Cortex of kidney (tissue), 1 donor: ENCODE results near the gene RAPGEF6.
"Not testable (repeated sequence)": the region's sequence is repeated elsewhere in the genome, so short reads cannot be mapped to it uniquely, and the experiment has no call there.

Experiments
- DNase-seq: peaks from one replicate; lab custom pipeline; 2025; lab: John Stamatoyannopoulos, UW

The RAPGEF6 gene

DNA sequence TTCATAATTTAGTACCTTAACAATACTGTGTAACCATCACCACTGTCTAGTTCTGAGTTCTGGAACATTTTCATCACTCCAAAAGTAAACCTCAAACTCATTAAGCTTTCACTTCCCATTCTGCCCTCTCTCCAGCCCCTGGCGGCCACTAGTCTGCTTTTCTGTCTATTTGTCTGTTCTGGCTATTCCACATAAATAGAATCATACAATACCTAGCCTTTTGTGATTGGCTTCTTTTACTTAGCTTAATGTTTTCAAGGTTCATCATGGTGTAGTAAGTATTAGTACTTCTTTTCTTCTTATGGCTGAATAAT lies 138.7 kb downstream of the RAPGEF6 start:
- DNase-seq = no peak

DNA sequence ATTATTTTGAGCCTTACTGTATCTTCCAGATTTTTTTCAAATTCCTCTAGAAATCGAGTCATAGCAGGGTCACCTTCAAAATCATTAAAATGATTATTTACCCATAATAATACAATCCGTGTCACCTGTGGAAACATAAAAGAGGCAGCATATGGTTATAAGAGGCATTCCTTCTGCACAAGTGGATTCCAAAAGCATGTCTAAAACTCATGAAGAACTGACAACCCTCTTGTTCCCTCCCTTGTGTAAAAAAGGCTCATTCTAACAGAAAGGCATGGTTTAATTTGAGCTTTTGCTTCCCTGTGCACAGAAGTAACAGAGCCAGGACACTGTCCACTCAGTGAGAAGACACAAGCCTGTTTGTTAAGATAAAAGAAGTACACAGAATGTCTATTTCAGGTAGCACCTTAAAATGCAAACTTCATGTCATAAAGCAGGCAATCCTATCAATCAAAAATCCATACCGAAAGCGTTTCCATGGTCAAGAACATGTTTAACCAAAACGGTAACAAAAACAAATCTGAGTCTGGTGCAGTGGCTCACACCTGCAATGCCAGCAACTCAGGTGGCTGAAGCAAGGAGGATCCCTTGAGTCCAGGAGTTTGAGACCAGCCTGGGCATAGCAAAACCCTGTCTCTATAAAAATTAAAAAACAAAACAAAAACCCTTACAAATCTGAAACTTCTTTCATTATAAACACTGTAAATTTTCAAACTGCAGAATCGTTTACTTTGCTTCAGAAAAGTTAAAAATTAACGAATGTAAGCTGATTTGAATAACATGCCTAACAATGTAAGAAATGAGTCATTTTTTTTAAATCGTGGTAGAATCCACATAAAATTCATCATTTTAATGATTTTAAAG lies 139.3 kb downstream of the RAPGEF6 start:
- DNase-seq = no peak

DNA sequence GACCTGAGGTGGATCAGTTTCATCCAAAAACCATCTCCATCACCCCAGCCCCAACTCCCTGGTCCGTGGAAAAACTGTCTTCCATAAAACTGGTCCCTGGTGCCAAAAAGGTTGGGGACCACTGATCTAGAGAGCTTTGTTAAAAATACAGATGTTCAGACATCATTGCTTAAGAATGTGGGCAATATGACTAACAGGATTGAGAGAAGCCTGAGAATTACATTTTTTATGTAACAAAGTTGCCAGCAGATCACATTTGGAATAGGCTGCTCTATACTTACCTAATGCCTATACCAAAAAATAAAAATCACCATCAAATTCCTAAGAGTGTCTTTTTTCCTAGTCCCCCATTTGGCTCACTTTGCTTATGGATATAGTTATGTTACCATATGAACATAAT lies 143.3 kb downstream of the RAPGEF6 start:
- no peak for DNase-seq

DNA sequence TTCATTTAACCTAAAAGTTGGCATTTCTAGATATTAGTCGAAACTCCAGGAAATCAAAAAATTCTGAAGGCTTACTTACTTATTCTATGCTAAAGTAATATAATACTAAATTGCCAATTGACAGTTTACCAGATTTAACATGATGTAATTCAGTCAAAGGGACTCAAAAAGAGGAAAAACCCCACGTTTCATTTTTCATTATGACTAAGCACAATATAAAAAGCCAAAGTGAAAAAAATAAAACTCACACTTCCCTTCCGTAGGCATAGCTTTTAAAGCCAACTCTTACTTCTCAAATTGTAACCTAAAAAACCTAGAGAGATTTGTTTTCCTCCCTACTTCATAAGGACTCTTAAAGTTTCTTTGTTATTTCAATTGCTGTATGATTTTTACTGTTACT lies 146.6 kb downstream of the RAPGEF6 start:
- no peak for DNase-seq

DNA sequence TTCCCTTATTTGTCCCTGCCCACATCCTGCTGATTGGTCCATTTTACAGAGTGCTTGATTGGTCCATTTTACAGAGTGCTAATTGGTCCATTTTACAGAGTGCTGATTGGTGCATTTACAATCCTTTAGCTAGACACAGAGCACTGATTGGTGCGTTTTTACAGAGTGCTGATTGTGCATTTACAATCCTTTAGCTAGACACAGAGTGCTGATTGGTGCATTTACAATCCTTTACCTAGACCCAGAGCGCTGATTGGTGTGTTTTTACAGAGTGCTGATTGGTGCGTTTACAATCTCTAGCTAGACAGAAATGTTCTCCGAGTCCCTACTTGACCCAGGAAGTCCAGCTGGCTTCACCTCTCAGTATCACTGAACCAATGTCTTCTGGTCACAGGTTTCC lies 147.7 kb downstream of the RAPGEF6 start:
- not testable (repeated sequence) for DNase-seq

DNA sequence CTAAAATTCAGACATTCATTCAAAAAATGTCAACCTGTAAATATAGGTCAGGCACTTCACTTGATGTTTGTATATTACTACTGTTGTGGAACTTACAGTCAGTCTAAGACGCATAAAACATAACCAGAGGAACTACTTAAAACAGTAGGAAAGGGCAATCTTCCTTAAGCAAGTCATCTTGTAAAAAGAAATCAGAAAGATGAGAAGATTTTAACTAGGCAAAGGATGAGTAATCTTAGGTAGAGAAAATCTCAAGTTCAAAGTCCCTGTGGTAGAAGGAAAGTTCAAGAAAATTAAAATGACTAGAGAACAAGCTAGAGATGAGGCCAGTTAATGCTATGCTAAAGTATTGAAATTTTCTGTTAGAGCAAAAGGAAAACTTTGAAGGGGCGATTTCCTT lies 152.4 kb downstream of the RAPGEF6 start:
- no peak for DNase-seq

DNA sequence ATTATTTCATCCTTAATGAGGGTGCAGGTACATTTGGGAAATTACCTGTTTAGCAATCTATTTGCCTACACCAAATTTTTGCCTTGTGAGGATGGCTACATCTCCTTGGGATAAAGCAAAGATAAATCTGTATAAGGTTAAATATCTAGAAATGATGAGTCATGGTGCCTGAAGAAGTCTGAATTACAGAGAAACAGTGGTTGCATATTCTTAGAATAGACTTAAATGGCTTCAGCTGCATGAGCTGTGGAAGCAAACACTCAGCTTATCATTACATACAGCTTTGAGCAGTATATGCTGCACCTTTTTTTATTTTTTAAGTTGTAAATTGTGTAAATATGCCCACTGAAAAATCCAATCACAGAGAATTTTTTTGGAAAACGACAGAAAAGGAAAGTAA lies 153.5 kb downstream of the RAPGEF6 start:
- no peak for DNase-seq

DNA sequence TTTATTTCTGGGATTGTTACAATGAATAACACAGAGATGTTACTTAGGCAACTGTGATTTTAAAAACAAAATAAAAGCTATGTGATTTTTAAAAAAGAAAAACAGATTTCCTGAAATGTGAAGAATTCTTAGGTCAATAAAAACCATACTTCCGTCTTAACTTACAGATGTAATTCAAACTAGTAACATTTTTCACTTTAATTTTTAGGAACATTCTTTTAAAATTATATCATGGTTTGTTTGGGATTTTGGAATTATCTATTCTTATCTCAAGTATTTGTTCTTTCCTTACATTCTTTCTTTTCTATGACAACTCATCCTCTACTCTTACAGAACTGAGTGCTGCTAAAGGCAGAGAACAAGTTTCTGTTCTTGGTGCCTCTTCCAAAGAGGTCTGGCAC lies 159.5 kb downstream of the RAPGEF6 start:
- DNase-seq = no peak

DNA sequence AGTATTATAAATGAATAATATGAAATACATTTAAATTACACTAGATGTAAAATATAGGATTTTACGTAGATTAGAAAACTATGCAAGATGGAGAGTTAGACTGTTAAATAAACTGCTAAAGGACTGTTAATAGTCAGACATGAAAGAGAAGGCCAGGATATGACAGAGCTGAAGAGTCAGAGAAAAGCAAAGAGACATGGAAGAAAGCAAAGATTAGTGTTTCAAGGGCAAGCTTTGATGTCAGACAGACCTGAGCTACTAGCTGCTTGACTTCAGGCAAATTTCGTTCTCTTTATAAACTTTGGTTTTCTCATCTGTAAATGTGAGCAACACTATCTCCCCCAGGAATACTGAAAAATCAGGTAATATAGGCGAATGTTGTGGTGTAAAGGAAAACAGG lies 161.3 kb downstream of the RAPGEF6 start:
- no peak for DNase-seq

DNA sequence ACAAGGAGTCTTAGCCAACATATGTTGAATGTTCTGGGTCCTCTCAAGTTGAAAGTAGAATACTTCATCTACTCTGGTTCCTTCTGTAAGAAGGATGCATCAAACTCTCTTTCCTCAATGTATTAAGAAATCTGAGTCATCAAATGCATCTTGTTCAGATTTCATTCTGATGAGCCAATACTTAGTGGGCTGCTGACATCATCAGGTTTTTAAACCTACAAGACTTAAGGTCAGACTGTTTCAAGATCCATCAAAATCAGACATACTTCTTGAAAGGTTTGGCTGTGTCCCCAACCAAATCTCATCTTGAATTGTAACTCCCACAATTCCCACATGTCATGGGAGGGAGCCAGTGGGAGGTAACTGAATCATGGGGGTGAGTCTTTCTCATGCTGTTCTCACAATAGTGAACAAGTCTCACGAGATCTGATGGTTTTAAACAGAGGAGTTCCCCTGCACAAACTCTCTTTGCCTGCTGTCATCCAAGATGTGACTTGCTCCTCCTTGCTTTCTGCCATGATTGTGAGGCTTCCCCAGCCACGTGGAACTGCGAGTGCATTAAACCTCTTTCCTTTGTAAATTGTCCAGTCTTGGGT lies 168.8 kb downstream of the RAPGEF6 start:
- DNase-seq = no peak

DNA sequence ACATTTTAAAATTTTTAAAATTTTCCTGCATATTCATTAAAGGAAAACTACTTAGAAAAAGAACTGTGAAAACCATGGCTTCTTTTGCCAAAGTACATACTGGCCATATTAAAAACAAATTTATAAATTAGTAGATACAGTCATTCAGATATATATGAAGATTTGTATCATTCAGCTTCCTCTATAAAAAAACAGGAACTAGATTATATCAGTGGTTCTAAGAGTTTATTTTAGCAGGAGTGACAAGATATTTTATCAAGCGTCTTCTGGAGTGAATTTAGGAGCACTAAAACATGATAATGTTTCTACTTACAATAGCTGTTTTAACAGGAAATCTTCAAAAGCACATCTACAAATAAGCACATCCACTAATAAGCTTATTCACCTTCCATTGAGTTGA lies 171.4 kb downstream of the RAPGEF6 start:
- no peak for DNase-seq

DNA sequence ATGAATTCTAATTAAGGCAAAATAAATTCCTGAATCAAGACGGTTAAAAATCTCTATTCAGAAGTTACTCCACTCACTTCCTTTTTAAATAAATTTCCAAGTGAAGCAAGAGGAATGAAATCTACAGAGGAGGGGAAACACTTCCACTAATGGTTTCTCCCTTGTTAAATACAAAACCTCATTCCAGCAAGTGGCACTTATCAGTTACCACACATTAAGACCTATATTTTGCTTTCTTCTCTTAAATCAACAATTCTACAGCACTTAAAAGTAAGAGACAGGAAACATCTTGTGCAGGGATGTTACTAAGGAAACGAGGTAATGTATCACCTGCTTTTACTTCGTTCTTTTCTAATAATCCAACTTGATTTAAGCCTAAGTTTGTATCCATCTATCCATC lies 172.6 kb downstream of the RAPGEF6 start:
- DNase-seq = no peak

DNA sequence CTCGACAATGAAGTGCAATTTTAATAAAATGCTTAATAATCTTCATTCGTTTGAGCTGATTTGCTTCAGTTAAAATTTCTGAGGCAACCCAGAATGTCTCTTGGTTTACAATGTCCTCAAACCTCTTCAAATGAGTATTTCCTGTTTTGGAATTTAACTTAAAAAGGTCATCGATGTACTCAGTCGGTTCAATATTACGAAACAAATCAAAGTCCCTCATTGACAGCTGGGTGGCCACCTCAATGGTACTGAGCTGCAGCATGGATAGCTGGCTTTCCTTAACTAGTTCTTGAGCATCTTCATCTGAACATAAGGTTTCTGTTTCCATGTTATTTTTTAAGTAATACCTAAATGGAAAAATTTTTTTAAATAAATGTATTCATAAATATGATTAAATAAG lies 173.3 kb downstream of the RAPGEF6 start:
- DNase-seq = no peak

DNA sequence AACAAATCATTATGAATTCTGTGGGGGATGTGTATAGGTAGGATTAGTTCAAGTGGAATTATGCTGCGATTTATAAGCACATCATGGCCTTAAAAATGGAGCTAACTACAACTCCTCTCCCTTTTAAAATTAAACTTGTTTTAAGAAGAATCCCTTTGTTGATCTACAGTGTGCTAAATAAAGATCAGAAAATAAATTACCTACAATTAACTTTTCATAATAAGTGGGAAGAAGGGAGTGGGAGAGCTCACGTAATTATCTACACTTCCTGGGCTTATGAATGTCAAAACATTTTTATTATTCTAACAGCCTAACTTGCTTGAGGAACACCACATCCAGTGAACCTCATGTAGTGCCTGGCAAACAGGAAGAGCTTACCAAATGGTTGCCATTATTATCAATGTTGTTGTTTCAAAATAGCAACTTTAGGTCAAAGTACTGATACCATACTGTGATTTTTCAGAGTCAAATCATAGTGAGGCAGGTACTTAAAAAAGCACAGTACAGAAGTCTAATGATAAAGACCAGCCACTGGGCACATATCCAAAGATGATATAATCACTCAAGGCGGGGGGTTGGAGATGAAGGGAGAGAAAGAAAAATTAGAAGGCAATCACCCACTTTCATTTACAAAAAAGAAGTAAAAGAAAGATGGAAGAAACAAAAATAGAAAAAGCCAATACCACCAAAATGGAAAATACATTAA lies 174.0 kb downstream of the RAPGEF6 start:
- DNase-seq = no peak

DNA sequence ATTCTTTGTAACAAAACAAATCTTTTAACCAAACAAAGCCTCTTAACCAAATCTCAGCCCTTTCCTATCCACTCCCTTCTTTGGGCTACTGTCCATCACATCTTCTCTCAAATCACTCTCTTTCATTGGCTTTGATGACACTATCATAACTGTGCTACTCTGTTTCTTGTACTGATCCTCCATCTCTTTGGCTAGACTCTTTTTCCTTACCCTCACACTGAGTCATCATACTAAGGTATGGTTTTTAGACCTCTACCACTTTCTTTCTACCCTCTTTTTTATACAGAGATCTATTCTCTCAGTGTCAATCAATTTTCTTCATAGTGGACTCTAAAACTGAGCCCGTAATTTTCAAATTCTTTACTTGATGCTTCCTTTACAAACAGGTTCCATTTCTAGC lies 174.9 kb downstream of the RAPGEF6 start:
- no peak for DNase-seq

DNA sequence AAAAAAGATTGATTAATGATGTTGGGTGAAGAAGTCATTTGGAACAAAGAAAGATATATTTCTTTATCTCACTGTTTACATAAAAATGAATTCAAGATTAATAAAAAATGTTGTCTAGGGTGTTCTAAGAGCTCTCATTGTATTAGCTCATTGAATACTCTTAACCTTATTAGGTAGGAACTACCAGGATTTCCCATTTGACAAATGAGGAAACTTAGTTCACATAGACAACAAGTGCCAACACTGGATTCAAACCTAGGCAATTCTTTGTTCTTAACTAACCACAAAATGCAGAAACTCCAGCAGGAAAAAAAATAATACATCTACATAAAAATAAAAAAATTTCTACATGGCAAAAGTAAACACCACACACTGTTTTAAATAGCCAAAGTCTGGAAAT lies 175.8 kb downstream of the RAPGEF6 start:
- no peak for DNase-seq

DNA sequence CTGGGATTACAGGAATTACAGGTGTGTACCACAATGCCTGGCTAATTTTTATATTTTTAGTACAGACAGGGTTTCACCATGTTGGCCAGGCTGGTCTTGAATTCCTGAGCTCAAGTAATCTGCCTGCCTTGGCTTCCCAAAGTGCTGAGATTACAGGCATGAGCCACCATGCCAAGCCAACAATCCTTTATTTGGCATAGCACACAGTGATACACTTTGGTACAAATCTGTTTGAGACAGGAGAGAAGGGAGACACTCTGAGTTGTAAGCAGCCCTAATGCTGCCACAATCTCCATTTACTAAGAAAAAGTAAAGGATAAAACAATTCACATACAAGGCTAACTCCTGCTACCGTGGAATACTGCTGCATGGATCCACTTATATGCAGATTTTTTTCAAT lies 177.8 kb downstream of the RAPGEF6 start:
- DNase-seq = no peak

DNA sequence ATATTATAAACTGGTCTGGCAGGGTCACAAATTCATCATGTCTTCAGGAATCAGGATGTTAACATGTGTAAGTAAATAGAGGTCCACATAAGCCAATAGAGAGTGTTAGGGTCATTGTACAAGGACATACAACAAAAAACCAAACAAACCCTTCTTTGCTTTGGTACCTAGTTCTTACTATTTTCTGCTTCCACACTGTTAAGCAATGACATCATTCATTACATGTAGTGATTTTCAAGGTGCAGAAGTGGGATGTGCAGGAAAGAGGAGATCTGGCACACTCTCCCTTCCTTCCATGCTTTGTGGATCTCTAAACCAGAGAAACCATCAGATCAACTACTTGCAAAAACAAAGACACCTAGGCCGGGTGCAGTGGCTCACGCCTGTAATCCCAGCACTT lies 184.1 kb downstream of the RAPGEF6 start:
- DNase-seq = no peak

DNA sequence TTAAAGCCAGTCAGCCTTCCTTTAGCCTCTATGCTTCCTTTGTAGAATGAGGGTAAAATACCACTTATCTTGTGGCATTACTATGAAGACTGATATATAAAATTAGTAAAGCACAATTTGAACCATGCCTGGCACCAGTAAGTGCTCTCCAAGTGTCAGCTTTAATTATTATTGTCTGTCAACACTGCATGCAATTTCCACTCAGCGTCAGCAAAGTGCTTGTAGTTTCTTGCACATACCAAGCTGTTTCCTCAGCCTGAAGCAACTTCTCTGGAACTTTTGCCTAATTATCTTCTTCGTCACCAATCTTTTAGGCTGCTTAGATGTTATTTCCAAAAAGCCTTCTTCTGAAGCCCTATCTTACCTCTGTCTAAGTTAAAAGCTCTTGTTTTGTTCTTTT lies 193.8 kb downstream of the RAPGEF6 start:
- DNase-seq = no peak

DNA sequence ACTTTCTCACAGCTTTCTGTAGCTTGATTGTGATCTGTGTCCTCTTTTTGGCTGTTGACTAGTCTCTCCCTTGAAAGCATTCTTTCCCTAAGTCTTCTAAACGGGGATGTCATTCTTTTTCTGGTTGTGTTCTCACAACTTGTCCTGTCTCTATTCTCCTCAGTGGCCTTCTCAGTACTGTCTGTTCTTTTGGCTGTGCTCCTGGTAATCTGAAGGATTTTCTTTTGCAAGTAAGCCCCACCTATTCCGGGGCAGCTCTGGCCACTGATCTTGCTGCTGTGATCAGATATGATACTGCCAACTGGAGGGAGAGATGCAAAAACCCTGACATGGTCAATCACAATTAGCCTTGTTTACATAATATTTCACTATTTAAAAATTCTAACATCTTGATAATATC lies 198.9 kb downstream of the RAPGEF6 start:
- DNase-seq = no peak

DNA sequence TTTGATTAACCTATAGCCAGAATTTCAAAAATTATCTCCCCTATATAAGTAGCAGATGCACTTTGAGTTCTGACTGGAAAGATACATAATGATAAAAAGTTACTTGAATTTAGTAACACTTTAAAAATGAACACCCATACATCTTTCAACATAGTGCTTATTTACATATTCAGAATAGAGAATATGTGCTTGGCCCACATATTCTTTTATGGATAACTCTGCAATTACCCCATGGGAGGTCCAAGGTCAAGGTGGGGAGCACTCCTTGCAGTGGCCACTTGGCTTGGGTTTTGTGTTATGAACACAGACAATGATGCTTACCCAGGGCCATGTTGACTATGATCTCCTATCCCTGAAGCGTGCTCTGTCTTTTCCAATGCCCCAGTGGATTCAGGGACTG lies 201.9 kb downstream of the RAPGEF6 start:
- no peak for DNase-seq

DNA sequence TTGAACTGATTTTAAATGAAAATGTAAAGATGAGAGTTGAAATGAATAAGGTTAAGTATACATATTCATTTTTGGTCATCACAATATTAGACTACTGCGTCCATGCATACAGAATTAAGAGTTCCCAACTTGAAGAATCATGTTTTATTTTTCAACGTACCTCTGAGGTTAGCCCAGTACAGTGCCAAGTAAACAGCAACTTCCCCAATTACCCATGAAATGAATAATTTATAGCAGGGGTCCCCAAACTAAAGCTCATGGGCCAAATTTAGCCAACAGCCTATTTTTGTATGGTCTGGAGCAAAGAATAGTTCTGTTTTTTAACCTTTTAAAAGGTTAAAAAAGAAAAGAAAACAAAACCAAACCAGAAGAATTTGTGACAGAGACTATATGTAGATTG lies 203.2 kb downstream of the RAPGEF6 start:
- DNase-seq = no peak

DNA sequence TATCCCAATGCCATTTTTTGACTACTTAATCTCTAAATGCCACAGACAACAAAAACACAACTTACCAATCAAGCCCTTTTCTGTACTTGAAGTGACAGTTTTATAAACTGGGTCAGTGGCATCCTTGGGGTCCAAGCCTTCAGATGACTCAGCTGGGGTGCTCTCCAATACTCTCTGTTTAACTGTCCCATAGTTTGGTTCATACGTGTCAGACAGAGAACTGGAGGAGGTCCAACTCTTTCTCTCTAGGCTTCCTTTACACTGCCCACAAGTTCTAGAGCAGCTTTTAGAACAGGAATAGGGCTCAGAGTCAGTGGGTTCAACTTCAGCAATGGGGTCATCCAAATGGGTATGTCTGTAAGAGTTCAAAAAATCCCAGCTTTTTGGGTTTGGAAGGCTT lies 204.2 kb downstream of the RAPGEF6 start:
- DNase-seq = no peak
